K562 treated with DMSO at 1 percent for 4 hours (cell line): ENCODE results near the gene S1PR4. TPM values are rescaled to one million over a fixed set of nuclear protein-coding genes. Genes with fewer than 3 reads are reported as not detected.

Source experiments
- total RNA-seq: library from RNA; unstranded; fragments of 300-600 nt; gene quantifications from 2 replicates; pipeline ENCODE4 v1.2.3, GENCODE V29; 2022; ENCODE audit not compliant: insufficient read depth

Gene S1PR4, protein sequence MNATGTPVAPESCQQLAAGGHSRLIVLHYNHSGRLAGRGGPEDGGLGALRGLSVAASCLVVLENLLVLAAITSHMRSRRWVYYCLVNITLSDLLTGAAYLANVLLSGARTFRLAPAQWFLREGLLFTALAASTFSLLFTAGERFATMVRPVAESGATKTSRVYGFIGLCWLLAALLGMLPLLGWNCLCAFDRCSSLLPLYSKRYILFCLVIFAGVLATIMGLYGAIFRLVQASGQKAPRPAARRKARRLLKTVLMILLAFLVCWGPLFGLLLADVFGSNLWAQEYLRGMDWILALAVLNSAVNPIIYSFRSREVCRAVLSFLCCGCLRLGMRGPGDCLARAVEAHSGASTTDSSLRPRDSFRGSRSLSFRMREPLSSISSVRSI
- not detected in 2 replicates for total RNA-seq

DNA sequence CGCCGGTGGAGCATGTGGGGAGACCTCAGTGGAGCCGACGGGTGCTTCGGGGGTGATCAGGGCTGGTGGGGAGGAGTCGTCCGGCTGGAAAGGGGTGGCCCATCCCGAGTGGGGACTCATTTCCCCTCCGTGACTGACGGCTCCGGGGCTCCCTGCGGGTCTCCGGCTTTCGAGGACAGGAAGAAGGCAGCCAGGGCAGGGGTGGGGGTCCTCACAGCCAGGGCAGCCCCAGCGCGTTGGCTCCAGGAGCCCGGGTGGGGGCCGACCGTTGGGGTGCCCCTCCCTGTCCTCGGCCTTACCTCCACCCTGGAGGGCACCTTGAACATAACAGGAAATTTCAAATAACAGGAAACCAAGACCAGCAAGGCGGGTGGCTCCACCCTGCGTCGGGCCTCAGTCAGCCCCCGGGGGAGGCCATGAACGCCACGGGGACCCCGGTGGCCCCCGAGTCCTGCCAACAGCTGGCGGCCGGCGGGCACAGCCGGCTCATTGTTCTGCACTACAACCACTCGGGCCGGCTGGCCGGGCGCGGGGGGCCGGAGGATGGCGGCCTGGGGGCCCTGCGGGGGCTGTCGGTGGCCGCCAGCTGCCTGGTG is at the start of gene S1PR4:
Gene S1PR4 (plus strand): TSS at position 393 of the 596 bp plus-strand sequence. CDS start 24 bp downstream, at position 417.

DNA sequence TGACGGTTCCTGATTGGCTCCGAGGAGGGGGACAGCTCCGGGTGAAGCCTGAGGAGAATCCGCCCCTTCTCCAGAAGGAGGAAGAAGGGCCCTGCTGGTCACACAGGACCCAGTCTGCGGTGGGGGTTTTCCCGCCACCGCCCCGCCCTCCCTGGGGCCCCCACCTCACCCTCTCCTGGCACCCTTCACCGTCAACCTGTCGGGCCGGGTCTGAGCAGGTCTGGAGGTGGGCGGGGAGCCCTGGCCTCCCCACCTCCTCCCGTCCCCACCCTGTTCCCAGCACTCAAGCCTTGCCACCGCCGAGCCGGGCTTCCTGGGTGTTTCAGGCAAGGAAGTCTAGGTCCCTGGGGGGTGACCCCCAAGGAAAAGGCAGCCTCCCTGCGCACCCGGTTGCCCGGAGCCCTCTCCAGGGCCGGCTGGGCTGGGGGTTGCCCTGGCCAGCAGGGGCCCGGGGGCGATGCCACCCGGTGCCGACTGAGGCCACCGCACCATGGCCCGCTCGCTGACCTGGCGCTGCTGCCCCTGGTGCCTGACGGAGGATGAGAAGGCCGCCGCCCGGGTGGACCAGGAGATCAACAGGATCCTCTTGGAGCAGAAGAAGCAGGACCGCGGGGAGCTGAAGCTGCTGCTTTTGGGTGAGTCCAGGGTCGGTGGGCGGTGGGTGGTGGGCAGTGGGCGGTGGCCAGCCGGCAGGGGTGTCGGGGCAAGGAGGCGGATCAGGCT is 42.4 kb upstream of the S1PR4 start, which contains the start of gene GNA15:
Gene GNA15 (plus strand): TSS at position 73 of the 723 bp plus-strand sequence. CDS start 418 bp downstream, at position 491.

DNA sequence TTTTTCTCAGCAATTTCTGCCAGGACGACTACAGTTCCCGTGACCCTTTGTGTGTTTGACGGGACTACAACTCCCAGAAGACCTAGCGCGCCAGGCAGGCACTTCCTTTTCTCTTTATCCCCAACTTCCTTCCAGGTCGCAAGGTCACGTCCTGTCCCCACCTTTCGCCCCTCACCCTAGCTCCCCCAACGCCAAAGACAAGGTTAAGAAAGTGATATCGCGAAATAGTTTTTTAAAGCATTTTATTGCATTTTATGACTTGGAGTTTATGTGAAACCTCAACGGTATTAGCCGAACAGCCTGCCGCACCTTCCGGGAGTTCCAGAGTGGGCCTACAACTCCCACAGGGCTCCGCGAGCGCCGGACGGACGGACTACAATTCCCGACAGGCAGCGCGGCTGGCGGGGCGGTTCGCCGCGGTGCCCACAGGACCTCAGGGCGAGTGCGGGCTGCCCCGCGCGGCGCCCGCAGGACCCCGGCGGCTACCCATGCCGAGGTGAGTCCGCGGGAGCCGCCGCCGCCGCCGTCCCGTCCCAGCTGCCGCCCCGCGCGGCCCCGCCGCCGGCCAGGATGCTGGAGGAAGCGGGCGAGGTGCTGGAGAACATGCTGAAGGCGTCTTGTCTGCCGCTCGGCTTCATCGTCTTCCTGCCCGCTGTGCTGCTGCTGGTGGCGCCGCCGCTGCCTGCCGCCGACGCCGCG is 7.0 kb downstream of the S1PR4 start, which contains the start of gene NCLN:
Gene NCLN (plus strand): TSS at position 470 of the 699 bp plus-strand sequence. CDS start 101 bp downstream, at position 571.

DNA sequence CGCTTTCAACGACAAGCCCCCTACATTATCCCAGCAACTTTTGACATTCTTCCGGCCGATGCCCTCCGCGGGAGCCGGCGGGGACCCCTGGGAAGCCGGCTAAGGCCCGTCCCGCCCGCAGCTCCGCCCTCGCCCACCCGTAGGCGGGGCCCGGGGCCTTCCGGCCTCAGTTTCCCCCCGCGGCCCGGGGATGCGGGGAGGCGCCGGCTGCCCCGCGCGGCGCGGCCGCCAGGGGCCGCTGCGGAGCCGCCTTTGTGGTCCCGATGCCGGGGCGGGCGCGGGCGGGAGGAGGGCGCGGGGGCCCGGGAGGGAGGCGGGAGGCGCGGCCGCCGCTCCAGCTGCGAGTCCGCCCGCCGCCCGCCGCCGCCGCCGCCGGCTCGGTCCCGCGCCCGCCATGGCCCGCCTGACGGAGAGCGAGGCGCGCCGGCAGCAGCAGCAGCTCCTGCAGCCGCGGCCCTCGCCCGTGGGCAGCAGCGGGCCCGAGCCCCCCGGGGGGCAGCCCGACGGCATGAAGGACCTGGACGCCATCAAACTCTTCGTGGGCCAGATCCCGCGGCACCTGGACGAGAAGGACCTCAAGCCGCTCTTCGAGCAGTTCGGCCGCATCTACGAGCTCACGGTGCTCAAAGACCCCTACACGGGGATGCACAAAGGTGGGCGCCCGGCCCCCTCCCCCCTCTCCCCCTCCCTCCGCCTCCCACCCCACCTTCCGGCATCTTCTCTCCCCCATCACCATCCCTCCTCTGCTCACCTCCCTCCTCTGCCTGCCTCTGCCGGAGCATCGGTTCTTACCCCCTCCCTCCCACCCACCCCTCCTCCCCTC is 46.0 kb downstream of the S1PR4 start, which contains the start of gene CELF5:
Gene CELF5 (plus strand): TSS at position 316 of the 823 bp plus-strand sequence. CDS start 79 bp downstream, at position 395.

Other genes starting within 250 kb of the S1PR4 start
- gene ZNF77, start 233.8 kb upstream of the S1PR4 start, total RNA-seq = 2.2 and 5.2 TPM in 2 replicates
- 2.9 and 8.3 TPM in 2 replicates for gene TLE6, start 201.2 kb upstream of the S1PR4 start, total RNA-seq
- 82.1 and 92.1 TPM in 2 replicates for gene TLE2, start 149.5 kb upstream of the S1PR4 start, total RNA-seq
- 394 and 395 TPM in 2 replicates for gene TLE5, start 116.3 kb upstream of the S1PR4 start, total RNA-seq
- gene GNA11, start 84.4 kb upstream of the S1PR4 start, total RNA-seq = 24.6 and 28.8 TPM in 2 replicates
- gene GNA15, start 42.7 kb upstream of the S1PR4 start, total RNA-seq = not detected in 2 replicates
- 54.1 and 63.5 TPM in 2 replicates for gene NCLN, start 7.2 kb downstream of the S1PR4 start, total RNA-seq
- gene CELF5, start 45.9 kb downstream of the S1PR4 start, total RNA-seq = not detected in 2 replicates
- gene NFIC, start 187.8 kb downstream of the S1PR4 start, total RNA-seq = 17.6 and 29.3 TPM in 2 replicates